GM21526 (cell line): Measurements from ENCODE around the gene RNF144B.
"Not testable (repeated sequence)": the region's sequence is repeated elsewhere in the genome, so short reads cannot be mapped to it uniquely, and the experiment has no call there.

Source experiments
- ATAC-seq: cut with Tn5 transposase; IDR thresholded peaks from one replicate; pipeline ENCODE4 v1.9.1; 2021; ENCODE audit warnings: moderate library complexity; ENCODE audit not compliant: unreplicated experiment, low FRiP score

The RNF144B gene

DNA sequence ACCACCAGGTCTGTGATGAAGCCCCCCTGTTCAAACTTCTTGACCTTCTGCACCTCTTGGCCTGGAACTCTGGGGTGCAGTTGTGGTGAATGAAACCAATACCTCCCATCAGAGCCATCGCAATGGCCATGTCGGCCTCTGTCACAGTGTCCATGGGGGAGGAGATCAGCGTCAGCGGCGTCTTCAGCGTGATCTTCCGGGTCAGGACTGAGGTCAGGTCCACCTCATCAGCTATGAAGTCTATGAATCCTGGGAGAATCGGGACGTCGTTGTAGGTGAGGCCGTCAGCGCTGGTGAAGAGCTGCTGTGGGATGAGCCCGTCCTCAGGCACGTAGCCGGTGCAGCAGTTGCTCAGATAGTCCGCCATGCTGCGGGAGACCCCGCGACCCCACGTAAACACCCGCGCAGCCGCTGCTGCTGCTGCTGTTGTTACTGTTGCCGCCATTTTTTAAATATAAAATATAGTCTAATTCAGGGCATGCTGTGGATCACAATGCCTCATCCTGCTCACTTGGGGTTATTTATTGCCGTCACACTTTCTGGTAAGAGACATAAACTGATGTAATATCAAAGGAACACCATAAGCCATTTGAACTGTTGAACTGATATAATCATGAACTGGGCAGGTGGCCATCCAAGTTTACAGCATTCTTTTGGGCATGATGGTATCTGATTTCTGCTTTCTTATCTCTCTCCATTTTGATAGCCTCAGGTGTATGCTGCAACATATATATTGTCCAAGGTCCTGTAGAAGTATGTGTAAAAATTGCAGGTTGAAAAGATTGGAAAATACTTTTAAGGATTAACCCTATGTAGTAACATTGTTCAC lies 18.7 kb upstream of the RNF144B start:
- ATAC-seq, result no peak

DNA sequence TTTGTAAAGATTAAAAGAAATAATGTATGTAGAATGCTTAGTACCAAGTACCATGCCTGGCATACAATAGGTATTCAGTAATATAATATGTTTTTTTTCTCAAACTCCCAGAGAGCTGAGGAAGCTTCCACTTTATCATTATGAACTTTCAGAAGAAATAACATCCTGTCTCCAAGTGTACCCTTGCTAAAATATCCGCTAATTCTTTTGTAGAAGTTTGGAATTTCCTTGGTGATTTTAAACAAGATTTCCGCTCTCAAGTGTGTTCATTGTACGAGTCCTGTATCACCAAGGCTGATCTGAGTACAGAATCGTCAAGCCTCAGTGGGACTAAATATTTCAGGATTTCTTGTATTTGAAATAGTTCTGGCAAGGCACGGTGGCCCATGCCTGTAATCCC lies 16.1 kb upstream of the RNF144B start:
- ATAC-seq, result no peak

DNA sequence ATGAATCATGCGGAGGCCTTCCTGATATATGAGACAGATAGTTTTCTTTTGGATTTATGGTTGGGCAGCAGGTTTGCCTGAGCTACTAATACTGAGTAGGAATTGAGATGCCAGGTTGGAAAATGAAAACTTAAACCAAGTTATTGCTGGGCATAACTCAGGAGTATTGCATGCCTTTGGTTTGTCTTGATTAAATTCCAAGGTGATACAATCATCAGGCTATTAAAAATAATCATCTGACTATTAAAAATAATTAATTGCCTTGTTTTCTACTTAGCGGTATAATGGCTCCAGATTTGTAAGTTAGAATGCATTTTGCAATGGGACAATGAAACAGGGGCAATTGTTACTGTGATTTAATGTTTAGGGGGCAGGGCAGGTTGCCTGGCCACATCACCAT lies 15.5 kb upstream of the RNF144B start:
- ATAC-seq, result no peak

DNA sequence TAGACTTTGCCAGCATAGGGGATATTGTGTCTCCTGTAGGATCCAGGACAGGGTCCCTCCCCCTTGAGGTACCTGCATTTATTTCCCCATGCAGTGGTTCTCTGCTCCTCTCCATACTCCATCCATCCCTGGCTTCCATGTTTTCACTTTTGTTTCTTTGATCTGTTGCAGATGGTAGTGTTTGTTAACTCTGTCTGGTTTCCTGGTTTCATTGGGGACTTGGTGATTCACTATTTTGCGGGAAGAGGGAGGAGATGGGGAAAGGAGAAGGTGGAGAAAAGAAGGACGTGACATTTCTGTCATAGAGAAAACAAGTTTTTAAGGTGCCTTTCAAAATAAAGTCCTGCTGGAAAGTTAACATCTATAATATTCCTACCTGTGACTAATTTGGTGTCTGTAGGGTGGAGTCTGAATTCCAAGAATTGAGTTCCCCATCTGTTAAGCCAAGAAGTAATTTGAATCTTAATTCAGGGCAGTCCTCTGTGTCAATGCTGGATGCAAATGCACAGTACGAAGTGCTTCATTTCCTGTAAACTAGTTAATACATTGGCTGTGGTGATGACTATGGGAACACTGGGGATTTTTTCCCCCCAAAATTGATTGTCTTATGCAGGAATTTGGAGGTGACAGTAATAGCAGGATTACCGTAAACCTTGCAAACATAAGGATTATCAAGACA lies 6.9 kb upstream of the RNF144B start:
- no peak for ATAC-seq

DNA sequence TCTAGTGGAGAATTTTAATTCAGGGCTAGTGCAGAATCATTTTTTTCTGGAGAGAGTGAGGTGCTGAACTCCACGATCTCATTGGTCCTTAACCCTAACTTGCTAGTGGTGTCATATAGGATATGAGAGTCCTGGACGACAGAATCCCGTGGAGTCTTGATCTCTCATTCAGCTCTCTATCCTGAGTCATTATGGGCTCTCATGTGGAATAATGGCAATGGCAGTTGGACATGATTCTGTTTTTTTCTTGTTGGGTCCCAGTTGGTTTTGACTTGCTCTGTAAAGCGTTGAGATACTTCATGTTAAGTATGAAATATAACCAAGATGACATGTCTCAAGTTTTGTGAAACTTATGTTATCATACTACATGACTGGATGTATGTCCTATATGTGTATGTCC lies 6.3 kb upstream of the RNF144B start:
- ATAC-seq, result no peak

DNA sequence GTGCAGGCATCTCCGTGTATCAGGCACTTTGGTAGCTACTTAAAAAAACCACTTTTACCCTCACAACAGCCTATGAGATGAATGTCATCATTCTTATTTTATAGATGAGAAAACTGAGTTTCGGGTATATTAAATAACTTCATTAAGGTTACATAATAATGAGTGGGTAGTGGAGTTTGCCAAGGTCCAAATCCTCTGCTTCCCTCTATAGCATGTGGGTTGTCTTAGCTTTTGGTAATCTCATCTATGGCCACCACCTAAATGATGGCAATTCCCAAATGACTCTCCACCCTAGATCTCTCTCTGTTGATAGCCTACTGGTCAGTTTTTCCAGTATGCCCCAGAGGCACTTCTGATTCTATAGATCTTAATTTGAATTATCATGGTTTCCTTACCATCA lies 3.7 kb upstream of the RNF144B start:
- ATAC-seq, result no peak

DNA sequence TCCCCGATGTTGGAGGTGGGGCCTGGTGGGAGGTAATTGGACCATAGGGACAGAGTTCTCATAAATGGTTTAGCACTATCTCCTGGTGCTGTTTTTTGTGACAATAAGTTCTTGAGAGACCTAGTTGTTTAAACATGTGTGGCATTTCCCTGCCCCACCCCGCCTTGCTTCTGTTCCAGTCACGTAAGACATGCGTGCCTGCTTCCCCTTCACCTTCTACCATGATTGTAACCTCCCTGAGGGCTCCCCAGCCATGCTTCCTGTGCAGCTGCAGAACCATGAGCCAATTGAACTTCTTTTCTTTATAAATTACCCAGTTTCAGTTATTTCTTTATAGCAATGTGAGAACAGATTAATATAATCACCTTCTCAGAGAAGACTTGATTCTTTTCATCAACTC lies 2.5 kb upstream of the RNF144B start:
- ATAC-seq, result no peak

DNA sequence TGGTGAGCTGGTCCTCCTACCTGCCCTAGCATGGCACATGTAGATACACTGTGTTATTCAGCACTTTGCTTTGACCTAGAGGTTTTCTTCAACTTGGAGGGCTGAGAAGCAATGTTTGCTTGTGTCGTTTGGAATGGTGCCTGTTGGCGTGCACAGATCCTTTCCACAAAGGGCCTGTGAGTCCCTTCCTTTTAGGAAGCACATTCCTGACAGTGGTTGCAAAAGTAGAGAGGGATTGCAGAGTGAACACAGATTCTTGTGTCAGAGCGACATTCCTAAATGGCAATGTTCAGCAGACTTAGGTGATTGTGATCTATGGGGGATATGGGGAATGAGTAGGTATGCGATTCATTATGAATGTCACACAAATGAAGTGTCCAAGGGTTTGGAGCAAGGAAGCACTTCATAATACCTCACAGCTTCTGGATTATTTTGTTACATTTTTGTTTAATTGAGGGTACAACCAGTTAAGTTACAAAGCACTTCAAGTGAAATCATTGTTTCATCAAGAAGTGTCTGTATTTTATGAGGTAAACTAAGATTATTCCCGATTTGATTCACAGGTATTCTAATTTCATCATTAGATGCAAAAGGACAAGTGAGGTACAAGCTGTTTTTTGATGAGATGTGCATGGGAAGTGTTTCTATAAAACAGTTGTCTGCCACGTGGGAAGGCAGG lies 713 bp upstream of the RNF144B start:
- no peak for ATAC-seq

DNA sequence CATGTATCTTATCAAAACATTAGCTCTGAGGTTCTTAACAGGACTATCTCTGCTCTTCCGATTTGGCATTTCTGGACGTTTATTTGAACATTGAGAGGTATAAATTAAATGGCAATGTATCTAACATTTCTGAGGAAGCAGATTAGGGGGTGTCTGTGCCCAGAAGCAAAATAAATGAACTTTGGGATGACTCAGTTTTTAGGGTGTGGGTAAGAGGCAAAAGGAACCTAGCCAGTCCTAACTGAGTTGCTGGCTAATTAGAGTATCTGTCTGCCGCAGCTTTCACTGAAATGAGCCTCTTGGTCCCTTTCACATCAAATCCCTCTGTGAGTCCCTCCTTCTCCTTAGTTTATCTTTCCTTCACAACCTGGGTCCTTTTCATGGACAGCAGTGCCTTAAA lies 1.1 kb downstream of the RNF144B start:
- no peak for ATAC-seq

DNA sequence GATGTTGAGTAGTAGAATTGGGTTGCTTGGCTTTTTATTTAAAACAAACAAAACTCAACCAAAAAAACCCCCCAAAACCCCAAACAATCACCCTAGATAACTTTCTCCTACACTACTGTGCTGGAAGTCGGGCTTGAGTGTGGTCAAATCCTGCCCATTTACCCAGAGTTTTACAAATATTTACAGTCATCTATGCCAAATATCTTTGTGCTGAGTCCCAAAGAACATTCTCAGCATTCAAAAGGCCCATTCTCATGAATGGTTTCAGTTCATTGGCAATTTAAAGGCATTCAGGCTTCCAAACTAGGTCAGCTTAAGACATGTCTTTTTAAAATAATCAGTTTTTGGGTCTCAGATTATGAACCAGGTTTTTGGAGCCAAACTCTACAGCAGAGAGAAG lies 1.8 kb downstream of the RNF144B start:
- no peak for ATAC-seq

DNA sequence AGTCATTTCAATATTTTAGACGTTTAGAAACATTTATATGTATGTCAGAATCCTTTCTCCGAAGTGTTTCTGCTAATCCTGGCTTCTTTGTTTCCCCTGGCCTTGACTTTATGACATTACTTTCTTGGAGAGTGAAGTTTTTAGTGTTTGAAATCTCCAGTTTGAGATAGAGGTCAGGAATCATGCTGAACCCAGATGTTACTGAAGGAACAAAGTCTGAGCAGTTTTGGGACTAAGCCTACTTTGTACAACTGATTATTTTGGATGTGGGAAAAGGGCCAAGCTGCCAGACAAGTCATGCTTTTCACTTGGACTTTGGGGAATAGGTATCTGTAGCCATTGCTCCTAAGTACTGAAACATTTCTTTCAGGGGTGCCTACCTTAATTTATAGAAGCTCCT lies 2.3 kb downstream of the RNF144B start:
- no peak for ATAC-seq

DNA sequence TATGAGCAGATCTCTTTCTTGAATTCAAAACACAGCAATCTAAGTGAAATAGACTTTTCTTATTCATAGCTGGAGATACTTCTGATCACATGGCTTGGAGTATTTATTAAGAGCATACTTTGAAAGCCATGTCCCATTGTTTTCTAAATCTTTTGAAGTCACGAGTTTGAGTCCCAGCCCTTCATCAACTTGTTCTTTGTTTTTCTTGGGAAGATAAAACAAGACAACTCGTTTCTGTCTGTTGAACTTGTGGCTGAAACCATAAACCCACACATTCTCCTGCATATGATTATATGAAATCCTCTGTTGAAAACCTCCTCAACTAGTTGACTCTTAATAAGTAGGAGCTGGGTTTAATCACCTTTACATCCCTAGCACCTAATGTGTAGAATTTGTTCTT lies 3.3 kb downstream of the RNF144B start:
- no peak for ATAC-seq

DNA sequence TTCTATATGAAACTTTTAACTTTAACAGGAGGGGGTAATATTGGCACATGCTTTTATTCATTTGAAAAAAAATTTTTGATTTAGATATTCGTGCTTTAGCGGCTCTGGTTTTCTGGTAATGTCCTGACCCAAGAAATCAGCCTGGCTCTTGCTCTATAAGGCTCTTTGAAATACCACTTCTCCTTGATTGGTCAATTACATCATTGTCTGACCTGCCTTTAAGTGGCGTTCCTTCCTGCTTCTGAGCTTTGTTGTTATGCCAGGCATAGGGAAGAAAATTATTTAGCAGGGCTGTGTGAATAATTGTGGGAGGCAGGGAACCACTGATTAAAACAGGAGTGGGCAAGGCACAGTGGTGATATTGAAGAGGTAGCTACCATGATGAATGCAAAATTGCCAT lies 3.9 kb downstream of the RNF144B start:
- ATAC-seq, result no peak

DNA sequence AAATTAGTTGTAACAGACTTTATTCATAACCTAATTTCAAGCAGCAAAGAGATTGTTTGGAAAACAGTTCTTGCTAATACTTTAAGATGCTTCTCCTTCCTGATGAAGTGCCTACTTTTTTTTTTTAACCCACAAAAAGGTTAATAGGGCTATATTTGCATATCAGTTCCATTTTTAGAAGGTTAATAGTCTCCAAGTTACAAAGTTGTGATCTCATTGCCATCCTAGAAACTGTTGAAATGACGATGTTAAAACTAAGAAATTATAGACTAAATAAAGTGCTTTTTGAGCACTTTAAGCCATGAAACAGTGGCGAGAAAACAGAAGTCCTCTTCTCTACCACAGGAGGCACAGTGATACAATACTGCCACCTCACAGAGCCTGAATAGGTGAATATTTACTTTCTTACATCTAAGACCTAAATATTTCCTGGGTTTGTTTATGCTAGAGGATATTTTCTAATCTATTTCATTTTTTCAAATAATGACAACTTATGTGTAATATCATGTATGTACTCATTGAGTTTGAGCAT lies 5.3 kb downstream of the RNF144B start:
- no peak for ATAC-seq

DNA sequence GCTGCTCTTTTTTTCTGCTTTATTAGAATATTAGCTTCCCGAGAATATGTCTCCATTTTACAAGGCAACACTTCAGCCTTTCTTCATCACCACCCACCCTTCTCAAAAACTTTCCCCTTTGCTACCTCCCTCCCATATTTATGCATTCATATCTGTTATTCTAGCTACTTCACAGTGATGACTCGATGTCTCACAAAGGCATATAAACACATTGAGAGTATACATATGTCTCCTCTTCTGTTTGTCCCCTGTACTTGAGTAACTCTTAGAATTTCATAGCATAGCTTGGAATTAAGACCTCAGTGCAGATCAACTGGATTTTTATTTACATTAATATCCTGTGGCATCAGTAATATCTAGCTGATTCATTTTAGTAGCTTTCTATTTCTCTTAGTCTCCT lies 6.5 kb downstream of the RNF144B start:
- ATAC-seq, result no peak

DNA sequence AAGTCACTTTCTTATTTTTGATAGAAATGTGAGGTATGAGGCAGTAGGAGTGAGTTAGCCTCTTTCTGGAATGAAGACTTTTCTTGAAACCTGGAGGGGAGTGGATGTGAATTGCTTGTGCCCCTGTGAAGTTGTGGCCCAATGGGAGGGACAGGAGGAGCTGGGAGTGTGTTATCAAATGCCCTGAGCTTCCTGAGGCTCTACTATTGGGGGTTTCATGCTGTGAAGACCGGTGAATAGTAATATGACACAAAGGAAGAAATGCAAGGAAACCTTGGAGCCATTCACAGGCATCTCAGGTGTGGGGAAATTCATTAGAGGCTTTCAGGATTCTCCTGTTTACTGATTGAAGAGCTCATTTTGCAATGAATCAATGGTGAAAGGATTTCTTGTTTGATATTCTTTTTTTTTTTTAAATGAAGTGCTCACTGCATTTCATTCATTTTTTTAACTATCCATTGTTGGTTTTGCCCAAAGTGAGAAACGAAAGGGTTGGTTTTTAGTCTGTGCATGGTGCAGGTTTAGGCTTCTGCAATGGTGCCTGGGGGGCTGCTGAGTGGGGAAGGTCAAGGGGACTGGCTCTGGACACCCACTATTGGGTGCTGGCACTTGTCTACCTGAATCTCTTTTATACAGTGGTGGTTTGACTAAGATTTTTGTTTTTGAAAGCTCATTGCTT lies 8.2 kb downstream of the RNF144B start:
- no peak for ATAC-seq

DNA sequence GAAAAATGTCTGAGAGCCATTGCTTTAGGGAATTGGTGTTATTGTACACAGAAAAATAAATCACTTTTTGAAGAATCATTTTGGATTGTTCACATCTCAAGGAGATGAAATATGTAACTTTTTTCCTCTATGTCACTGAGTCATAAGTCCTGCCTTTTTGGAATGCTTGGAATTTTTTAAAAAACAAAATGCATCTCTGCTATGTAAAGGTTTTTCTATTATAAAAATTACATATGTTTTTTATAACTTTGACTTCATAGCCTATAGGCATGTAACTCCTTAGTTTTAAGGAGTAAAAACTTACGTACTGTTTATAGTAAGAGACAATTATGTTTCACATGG lies 8.7 kb downstream of the RNF144B start:
- no peak for ATAC-seq

DNA sequence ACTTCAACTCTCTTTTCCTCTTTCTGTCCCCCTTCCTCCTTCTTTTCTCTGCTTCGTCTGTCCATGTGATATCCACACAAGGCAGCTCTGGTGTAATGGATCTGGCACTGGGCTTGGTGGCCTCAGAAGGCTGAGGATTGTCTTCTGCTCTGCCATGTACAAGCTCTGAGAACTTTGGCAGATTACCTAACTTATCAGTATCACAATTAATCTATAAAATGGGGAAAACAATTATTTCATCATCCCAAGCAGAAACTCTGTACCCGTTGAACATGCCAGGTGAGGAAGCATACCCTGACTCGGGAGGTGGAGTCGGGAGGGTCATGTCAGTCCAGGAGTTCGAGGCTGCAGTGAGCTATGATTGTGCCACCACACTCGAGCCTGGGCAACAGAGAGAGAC lies 10.6 kb downstream of the RNF144B start:
- ATAC-seq, result no peak

DNA sequence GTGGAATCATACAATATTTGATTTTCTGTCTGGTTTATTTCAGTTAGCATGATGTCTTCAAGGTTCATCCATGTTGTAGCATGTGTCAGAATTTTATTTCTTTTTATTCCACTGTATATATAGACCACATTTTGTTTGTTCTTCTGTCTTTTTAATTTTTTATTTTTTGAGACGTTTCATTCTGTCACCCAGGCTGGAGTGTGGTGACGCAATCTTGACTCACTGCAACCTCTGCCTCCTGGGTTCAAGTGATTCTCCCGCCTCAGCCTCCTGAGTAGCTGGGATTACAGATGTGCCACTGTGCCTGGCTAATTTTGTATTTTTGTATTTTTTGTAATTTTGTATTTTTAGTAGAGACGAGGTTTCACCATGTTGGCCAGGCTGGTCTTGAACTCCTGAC lies 11.1 kb downstream of the RNF144B start:
- ATAC-seq, result not testable (repeated sequence)

DNA sequence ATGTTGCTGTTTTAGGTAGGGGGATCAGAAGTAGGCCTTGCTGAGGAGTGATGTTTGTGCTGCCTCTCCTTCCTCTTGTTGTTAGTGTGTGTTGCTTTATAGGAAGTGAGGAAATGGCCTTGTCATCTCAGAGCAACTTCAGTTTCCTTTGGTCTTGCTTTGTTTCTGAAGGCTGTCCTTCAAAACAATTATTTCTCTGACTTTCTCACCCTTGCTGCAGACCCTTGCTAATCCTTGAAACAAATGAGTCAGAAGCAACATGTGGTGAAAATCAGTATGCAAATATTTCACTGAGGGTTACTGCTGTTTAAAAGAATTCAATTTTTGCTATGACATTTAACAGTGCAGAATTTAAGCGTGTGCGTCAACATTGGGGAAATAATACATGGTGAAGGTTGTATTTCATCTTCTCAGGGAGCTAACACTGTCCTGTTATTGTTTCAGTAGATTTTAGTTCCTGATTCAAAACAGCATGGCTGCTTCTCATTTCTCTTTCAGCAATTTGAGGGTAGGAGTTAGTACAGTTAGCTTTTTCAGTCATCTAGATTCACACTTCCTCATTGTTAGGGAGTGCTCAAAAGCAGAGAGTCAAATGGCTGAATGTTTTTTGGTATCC lies 13.8 kb downstream of the RNF144B start:
- ATAC-seq, result peak; percentile 92

DNA sequence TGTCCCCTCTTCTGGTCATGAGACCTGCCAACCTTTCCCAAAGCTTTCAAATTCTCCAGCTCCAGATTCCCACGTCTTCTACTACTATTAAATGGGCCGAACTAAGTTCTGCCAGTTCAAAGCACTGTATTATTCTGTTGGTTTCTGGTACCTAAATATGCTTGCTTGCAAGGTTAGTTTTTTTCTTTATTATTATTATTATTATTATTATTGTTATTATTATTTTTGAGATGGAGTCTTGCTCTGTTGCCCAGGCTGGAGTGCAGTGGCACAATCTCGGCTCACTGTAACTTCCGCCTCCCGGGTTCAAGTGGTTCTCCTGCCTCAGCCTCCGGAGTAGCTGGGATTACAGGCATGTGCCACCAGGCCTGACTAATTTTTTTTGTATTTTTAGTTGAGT lies 17.8 kb downstream of the RNF144B start:
- ATAC-seq, result not testable (repeated sequence)
